ENCODE data around the gene SH2D2A.

SH2D2A gene

GRCh38 chr1:156803086-156803851, 13.4 kb downstream of the SH2D2A start:
- no peak for DNase-seq (ENCODE audit: low read depth)

DNA sequence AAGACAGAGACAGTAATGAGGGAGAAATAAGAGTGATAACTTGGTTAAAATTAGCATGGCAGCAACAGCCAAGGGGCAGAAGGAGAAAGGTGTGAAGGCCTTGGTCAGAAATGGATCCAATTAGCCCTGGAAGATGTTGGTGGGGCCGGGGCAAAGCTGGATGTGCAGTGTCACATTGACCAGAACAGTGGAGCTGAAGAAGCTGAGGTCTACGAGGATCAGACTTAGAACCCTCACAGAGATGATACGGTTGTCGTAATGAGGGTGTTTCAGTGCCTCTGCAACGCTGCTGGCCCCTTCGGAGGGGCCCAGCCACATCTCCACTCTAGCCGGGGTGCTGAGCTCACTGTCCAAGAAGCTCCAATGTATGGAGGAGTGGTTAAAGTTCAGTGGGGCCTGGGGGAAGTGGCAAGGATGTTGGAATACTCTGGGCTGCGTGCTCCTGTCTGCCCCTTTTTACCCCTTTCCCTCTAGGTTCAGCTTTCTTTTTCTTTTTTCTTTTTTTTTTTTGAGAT, 14.2 kb downstream of the SH2D2A start:
- no peak for DNase-seq (ENCODE audit: low read depth)

GRCh38 chr1:156801409-156802121, 15.1 kb downstream of the SH2D2A start:
- no peak for DNase-seq (ENCODE audit: low read depth)

- DNase-seq (ENCODE audit: low read depth): no peak
These were observed 19.3 kb downstream of the SH2D2A start for GRCh38 chr1:156797212-156797871.

GRCh38 chr1:156796340-156797097, 20.1 kb downstream of the SH2D2A start:
- no peak for DNase-seq (ENCODE audit: low read depth)

DNA sequence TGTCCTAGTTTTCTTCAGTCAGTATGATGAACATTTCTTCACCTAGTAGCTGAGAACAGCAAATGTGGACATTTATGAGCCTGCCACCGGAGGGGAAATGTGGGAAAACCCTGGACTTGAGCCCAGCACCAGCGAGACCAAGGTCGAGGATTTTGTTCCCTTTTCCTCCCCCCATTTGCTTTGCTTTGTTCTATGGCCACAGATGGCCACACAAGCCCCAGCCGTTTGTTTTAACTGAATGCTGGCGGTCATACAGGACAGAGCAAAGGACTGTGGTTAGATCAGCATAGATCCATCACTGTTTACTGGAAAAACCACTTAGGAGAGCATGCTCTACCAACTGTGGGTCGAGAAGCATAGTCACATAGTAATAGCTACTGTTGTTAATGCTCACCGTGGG, 20.9 kb downstream of the SH2D2A start:
- no peak for DNase-seq (ENCODE audit: low read depth)

DNA sequence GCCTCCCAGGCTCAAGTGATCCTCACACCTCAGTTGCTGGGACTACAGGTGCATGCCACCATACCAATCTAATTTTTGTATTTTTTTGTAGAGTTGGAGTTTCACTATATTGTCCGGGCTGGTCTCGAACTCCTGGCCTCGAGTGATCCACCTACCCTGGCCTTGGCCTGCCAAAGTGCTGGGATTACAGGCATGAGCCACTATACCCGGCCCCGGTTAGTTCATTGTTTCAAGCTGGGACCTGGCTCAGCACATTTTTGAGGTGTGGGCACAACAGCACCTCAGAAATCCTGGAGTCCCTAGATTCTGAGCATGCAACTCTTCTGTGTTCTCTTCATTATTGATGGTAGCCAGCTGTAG, 21.3 kb downstream of the SH2D2A start:
- DNase-seq (ENCODE audit: low read depth): no peak

DNA sequence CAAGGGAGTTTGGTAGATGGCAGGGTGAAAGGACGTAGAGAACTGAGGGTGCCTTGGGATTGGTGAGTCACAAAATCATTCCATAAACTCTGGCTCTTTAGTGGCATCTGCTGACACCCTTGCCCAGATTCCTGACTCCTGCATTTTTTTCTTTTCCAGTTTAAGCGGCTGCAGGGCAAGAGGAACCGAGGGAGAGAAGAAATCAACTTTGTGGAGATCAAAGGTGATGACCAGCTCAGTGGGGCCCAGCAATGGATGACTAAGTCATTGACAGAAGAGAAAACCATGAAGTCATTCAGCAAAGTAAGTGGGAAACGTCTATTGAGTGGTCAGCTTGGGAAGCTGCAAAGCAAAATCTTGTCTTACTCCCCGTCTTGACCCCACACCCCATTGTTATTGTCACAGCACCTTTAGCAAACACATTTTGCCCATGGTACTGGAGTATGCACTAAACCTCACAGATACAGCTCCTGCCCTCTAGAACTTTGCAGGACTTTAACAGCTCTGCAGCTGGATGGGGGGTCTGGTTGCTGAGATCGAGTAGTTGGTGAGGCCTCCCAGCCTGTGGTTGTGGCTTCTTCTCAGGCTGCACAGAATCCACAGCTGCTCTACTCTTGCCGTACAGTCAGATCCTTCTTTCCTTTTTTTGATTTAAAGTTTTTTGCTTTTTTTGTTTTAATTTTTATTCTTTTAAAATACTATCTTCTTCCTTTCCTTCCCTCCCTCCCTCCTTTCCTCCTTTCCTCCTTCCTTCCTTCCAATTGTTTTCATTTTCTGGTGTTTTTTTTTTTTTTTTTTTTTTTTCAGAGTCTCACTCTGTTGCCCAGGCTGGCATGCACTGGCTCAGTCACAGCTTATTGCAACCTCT, 21.9 kb downstream of the SH2D2A start:
- DNase-seq (ENCODE audit: low read depth): no peak

GRCh38 chr1:156789621-156790318, 26.9 kb downstream of the SH2D2A start:
- DNase-seq (ENCODE audit: low read depth): no peak

GRCh38 chr1:156788136-156788535, 28.5 kb downstream of the SH2D2A start:
- no peak for DNase-seq (ENCODE audit: low read depth)

GRCh38 chr1:156786640-156787039, 30.0 kb downstream of the SH2D2A start:
- DNase-seq (ENCODE audit: low read depth): no peak

- DNase-seq (ENCODE audit: low read depth): no peak
These were observed 31.2 kb downstream of the SH2D2A start for GRCh38 chr1:156785458-156785857.

GRCh38 chr1:156781585-156782186, 35.0 kb downstream of the SH2D2A start:
- DNase-seq (ENCODE audit: low read depth): no peak

DNA sequence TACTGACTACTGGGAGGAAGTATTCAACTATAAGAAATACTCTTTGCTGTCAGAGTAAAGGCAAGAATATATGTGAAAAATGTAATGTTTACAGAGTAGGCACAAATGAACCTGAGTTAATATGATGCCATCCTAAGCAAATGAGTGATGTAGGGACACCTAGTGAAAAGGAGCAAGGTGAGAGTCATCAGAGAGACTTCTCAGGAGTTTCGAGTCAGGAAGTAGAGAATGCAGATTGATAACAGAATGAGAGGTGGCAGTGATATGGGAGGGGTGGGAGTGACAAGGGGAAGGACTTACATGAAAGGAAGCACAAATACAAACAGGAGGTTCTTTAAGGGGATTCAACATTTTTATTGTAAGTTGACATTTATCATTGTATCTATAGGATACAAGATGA, 39.1 kb downstream of the SH2D2A start:
- no peak for DNase-seq (ENCODE audit: low read depth)

- DNase-seq (ENCODE audit: low read depth): no peak
These were observed 39.7 kb downstream of the SH2D2A start for GRCh38 chr1:156776942-156777341.

GRCh38 chr1:156775799-156776198, 40.8 kb downstream of the SH2D2A start:
- DNase-seq (ENCODE audit: low read depth): no peak

GRCh38 chr1:156773607-156774006, 43.0 kb downstream of the SH2D2A start:
- no peak for DNase-seq (ENCODE audit: low read depth)

GRCh38 chr1:156772728-156773497, 43.7 kb downstream of the SH2D2A start:
- no peak for DNase-seq (ENCODE audit: low read depth)

- DNase-seq (ENCODE audit: low read depth): no peak
These were observed 44.4 kb downstream of the SH2D2A start for GRCh38 chr1:156772222-156772621.

All from stimulated activated CD8-positive, alpha-beta memory T cell treated with anti-CD3 and anti-CD28 coated beads, Interleukin-15, amount 100 ng/mL, for 1 hour (primary cell).